UCSD-AML1 (cell line): Measurements from ENCODE around the gene SCAP.

Source experiments
- DNase-seq: peaks from one replicate; lab custom pipeline; 2025; ENCODE audit not compliant: unreplicated experiment; lab: John Stamatoyannopoulos, UW

Gene SCAP

DNA sequence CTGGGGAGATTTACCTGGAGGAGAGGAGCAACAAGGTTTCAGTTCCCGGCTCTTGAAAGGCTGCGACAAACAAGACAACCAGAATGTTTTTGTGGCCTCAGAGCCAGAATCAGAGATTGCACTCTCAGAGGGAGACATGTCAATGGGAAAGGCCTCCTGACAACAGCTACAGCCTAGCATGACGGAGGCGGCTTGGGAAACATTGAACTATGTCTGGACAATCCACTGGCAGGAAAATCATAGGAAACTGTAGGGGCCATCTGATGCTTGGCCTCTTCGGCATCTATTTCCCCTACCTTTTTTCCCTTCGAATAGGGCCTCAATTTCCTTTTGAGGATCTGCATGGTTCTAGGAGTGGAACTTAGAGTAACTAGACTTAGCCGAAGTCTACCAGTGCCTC, 108.1 kb downstream of the SCAP start:
- no peak for DNase-seq

DNA sequence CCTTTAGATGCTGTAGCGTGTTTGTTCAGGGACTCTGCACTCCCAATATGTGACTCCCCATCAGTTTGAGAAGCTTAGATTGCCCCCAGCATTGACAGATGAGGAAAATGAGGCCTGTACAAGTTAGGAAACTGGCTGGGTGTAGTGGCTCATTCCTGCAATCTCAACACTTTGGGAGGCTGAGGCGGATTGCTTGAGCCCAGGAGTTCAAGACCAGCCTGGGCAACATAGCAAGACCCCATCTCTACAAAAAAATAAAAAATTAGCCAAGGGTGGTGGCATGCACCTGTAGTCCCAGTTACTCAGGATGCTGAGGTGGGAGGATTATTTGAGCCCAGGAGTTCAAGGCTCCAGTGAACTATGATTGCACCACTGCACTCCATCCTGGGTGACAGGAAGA, 108.9 kb downstream of the SCAP start:
- no peak for DNase-seq

DNA sequence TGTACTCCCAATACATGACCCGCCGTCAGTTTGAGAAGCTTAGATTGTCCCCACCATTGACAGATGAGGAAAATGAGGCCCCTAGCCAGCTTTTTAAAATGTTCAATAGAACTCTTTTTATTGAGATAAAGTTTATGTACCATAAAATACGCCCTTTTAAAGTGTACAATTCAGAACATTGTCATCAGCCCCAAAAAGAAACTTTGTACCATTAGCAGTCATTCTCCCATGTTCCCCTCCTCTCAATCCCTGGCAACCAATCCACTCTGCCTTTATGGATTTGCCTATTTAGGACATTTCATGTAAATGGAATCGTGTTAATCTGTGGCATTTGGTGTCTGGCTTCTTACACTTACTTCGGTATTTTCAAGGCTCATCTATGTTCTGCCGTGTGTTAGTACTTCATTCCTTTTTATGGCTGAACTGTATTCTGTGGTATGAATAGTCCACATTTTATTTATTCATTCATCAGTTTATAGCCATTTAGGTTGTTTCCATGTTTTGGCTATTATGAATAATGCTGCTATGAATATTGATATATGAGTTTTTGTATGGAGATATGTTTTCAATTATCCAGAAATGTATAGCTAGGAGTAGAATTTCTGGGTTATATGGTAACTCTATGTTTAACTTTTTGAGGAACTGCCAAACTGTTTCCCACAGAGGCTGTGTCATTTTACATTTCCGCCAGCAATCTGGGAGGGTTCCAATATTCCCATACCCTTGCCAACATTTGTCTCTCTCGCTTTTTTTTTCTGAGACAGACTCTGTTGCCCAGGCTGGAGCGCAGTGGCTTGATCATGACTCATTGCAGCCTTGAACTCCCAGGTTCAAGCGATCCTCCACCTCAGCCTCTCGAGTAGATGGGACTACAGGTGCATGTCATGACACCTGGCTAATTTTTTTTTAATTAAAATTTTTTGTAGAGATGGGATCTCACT, 110.3 kb downstream of the SCAP start:
- no peak for DNase-seq
